Stimulated activated CD8-positive, alpha-beta memory T cell treated with anti-CD3 and anti-CD28 coated beads, Interleukin-12 subunit alpha, Interleukin-12 subunit beta, amount 100 ng/mL, for 24 hours (primary cell): Measurements from ENCODE around the gene PRLHR.

Experiments
- DNase-seq: peaks from one replicate; pipeline ENCODE4 v3.0.0-alpha.2; 2020; ENCODE audit errors: extremely low read depth

PRLHR gene

DNA sequence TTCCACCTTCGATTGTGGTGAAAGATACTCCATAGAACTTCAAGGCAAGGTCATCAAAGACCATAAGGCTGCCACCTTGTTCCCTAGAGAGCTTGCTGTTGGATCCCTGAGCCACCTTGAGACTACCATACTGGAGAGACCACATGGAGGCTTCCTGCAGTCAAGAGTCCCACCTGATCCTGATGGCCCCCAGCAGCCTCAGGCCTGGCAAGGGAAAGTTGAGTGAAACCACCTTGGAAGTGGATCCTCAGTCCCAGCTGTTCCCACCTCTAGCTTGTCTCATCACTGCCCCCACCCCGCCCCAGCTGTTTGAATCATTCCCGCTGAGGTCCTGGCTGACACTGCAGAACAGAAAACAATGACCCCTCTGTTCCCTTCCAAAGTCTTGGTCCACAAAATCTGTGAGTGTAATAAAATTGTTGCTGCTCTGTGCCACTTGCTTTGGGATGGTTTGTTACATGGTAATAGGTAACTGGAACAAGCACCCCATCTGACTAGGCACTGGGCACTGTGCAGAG, 32.0 kb downstream of the PRLHR start:
- DNase-seq, result no peak

- no peak for DNase-seq
Measured at GRCh38 chr10:118562851-118563250, 32.6 kb downstream of the PRLHR start.

DNA sequence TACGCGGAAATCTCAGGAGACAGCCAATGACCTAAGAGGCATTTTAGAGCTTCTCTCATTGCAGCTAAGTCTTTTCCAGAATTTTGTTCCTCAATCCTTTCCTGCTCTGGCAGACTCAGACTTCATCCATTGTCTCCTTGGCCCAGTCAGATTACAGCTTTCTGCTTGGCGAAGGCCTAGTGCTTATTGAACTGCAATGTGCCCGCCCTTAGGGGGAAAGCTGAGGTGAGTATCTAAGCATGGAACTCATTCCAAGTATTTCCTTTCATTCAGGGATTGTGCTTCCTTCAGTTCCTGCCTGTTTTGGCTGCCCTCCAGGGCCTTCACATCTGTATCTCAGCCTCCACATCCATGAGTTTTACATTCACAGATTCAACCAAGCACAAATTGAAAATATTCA, 37.5 kb downstream of the PRLHR start:
- DNase-seq, result no peak

DNA sequence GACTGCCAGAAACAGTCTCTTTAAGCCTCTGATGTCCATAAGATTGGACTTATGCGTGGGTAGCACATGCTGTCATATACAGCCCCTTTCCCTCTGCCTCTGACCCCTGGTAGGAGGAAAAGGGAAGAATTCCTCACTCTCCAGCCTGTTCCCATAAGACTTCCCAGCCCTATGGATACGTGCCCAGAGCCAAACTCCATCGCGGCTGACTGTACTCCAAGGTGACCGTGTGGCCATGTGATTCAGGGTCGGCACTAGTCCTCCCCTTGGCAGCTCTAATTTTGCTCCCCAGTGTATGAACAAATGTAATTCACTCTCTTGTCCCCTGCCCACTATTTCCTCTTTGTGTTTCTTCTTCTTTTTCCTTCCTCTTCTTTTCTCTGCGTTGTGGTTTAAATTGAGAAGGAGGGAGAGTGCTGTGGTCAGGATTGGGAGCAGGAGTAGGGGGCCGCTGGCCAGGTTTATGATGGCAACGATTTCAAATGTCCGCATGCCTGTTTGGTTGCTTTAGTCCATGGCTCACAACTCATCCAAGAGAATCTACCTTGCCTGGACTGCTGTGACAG, 43.8 kb downstream of the PRLHR start:
- no peak for DNase-seq

- no peak for DNase-seq
Measured at GRCh38 chr10:118547282-118547681, 48.2 kb downstream of the PRLHR start.

- DNase-seq, result no peak
Measured at GRCh38 chr10:118546479-118546878, 49.0 kb downstream of the PRLHR start.

GRCh38 chr10:118545381-118545780, 50.1 kb downstream of the PRLHR start:
- no peak for DNase-seq

- no peak for DNase-seq
Measured at GRCh38 chr10:118544401-118544948, 51.0 kb downstream of the PRLHR start.

DNA sequence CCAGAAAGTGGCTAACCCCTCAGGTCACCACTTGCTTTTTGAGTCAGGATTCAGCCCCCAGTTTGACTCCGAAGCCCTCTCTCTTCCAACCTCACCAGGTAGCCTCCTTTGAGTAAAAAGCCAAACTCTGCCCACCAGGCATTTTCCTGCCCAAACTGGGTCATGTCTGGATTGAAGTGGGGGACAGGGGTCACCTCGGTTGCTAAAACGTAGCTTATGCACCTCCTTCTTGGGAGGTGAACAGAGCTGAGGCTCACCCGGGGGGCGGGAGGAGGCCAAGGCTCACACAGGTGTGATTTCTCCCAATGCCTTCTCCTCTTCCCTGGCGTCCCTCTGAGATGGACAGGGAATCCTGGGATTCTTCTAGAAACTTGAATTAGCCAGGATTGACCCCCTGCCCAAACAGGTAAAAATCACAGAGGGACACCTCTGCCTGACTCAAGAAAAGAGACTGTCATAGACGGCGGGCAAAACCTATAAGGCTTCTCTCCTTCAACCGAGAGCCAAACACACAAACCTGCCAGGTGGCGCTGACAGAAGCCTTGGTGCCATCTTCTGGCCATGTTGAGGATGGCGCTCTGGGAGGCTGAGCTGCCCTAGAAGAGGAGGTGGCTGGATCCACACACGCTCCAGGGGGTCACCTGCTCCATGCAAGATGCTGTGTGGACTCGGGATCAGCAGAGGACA, 51.6 kb downstream of the PRLHR start:
- DNase-seq, result no peak

DNA sequence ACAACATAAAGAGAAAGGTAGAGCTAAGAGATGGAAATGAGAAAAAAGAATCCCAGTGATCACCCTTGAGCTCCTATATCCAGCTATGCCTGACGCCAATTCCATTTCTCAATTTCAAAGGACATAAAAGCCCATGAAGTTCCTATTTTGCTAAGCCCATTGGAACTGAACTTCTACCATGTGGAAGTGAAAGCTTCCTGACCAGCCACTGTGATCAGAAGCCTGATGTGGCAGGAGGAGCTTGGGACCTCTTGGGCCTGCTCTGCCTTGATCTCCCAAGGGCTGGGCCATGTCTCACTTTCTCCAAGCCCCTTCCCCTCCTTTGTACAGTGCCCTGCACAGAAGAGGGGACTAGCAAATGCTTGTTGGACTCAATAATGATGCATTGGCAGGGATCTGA, 52.7 kb downstream of the PRLHR start:
- no peak for DNase-seq

DNA sequence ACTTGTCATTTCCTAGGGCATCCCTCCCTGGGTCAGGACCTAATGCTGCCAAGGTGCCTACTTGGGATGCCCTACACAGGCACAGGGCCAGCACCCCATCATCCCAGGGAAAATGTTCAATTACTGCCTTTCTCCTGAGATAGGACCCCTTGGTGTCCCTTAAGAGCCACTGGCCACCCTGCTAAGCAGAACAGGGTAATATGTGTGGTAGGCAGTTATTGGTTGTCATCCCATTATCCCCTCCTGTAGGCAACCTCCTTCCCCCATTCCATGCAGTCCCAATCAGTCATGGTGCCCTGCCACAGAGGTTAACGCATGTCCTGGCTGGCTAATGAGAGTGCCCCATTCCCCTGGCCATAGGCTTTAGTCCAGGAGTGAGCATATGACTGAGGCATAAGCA, 53.2 kb downstream of the PRLHR start:
- DNase-seq, result no peak

GRCh38 chr10:118541718-118542117, 53.7 kb downstream of the PRLHR start:
- no peak for DNase-seq
